ENCODE data around the gene LOXHD1. TPM values are rescaled to one million over a fixed set of nuclear protein-coding genes. Genes with fewer than 3 reads are reported as not detected.

LOXHD1 gene, protein sequence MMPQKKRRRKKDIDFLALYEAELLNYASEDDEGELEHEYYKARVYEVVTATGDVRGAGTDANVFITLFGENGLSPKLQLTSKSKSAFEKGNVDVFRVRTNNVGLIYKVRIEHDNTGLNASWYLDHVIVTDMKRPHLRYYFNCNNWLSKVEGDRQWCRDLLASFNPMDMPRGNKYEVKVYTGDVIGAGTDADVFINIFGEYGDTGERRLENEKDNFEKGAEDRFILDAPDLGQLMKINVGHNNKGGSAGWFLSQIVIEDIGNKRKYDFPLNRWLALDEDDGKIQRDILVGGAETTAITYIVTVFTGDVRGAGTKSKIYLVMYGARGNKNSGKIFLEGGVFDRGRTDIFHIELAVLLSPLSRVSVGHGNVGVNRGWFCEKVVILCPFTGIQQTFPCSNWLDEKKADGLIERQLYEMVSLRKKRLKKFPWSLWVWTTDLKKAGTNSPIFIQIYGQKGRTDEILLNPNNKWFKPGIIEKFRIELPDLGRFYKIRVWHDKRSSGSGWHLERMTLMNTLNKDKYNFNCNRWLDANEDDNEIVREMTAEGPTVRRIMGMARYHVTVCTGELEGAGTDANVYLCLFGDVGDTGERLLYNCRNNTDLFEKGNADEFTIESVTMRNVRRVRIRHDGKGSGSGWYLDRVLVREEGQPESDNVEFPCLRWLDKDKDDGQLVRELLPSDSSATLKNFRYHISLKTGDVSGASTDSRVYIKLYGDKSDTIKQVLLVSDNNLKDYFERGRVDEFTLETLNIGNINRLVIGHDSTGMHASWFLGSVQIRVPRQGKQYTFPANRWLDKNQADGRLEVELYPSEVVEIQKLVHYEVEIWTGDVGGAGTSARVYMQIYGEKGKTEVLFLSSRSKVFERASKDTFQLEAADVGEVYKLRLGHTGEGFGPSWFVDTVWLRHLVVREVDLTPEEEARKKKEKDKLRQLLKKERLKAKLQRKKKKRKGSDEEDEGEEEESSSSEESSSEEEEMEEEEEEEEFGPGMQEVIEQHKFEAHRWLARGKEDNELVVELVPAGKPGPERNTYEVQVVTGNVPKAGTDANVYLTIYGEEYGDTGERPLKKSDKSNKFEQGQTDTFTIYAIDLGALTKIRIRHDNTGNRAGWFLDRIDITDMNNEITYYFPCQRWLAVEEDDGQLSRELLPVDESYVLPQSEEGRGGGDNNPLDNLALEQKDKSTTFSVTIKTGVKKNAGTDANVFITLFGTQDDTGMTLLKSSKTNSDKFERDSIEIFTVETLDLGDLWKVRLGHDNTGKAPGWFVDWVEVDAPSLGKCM (N-terminal part only)
- total RNA-seq = not detected in 2 replicates

DNA sequence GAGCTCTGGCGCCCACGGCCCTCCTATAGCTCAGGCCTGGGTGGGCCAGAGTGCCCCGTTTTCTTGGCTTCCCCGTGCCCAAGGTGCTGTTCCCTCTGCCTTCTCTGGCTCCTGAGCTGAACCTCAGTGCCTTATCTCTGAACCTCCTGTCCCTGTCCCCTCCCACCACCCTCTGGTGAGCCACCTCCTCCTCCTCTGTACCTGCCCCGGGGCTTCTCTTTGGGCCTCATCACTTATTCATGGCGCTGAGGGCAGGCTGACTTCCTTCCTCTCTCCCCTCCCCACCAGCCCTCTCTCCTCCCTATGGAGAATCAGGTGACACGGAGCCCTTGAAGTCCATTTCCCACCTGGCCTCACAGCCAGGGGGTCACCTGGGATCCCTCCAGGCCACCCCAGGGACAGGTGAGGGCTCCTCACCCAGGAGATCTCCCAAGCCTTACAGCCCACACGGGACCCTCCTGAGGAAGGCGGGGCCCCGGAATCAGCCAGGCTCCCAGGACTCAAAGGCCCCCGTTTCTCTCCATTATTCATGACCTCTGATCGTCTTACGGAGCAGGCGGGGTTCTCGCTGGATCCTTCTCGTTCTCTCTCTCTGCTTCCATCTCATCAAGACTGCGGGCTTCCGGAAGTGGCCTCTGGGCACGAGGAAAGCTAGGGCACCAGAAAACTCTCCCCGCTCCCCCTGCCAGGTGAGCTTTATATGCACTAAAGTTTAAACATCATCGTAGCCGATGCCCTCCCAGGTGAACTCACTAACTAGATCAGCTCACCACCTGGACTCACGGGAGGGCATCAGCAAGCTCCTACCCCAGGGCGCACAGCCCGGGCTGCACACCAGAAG, at the start of gene LOXHD1:
LOXHD1 (minus strand) TSS at position 106 of the 841 bp plus-strand sequence. CDS start 187 bp downstream, outside the sequence.

Other genes starting within 250 kb of the LOXHD1 start
- gene ST8SIA5, start 99.8 kb upstream of the LOXHD1 start, total RNA-seq = under 0.01 TPM in 1 of 2 replicates, not detected in the other